ENCODE measurements around the gene CIROP.

The CIROP gene

GRCh38 chr14:23115918-23116317, 11.1 kb upstream of the CIROP start:
- Histone ChIP-seq H3F3A (ENCODE audit: insufficient read depth) (no peaks in the 10 kb centered on the region), H3K9me2 (replicated peaks; ENCODE audit: insufficient read depth, low read length) (no peaks in the 10 kb centered on the region), H3K4me2 (ENCODE audit: low read depth, low read length, poor library complexity, severe bottlenecking) (no peak overlapping the region), H3K4me3 (ENCODE audit: insufficient read depth, low read length, poor library complexity, severe bottlenecking) (no peak overlapping the region), H3K27ac (ENCODE audit: low read depth, low read length) (no peak overlapping the region), H2AFZ (ENCODE audit: low read depth, low read length, severe bottlenecking) (no peak overlapping the region), H3K9me3 (ENCODE audit: insufficient read depth, low read length) (no peaks in the 10 kb centered on the region), H3K79me2 (ENCODE audit: insufficient read depth, low read length) (no peaks in the 10 kb centered on the region), H3K36me3 (ENCODE audit: low read length) (no peaks in the 10 kb centered on the region), H3K9ac (ENCODE audit: low read length) (no peak overlapping the region), H3K27me3 (ENCODE audit: low read length) (no peaks in the 10 kb centered on the region), H4K20me1 (ENCODE audit: low read depth, low read length) (no peaks in the 10 kb centered on the region)
- TF ChIP-seq EZH2phosphoT487 (conservative IDR thresholded peaks at IDR 0.05; ENCODE audit: low read length), result no peak
- TF ChIP-seq, protein P1, sequence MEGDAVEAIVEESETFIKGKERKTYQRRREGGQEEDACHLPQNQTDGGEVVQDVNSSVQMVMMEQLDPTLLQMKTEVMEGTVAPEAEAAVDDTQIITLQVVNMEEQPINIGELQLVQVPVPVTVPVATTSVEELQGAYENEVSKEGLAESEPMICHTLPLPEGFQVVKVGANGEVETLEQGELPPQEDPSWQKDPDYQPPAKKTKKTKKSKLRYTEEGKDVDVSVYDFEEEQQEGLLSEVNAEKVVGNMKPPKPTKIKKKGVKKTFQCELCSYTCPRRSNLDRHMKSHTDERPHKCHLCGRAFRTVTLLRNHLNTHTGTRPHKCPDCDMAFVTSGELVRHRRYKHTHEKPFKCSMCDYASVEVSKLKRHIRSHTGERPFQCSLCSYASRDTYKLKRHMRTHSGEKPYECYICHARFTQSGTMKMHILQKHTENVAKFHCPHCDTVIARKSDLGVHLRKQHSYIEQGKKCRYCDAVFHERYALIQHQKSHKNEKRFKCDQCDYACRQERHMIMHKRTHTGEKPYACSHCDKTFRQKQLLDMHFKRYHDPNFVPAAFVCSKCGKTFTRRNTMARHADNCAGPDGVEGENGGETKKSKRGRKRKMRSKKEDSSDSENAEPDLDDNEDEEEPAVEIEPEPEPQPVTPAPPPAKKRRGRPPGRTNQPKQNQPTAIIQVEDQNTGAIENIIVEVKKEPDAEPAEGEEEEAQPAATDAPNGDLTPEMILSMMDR (IDR thresholded peaks at IDR 0.05; ENCODE audit: insufficient read depth, low read length, poor library complexity, severe bottlenecking), result no peak

DNA sequence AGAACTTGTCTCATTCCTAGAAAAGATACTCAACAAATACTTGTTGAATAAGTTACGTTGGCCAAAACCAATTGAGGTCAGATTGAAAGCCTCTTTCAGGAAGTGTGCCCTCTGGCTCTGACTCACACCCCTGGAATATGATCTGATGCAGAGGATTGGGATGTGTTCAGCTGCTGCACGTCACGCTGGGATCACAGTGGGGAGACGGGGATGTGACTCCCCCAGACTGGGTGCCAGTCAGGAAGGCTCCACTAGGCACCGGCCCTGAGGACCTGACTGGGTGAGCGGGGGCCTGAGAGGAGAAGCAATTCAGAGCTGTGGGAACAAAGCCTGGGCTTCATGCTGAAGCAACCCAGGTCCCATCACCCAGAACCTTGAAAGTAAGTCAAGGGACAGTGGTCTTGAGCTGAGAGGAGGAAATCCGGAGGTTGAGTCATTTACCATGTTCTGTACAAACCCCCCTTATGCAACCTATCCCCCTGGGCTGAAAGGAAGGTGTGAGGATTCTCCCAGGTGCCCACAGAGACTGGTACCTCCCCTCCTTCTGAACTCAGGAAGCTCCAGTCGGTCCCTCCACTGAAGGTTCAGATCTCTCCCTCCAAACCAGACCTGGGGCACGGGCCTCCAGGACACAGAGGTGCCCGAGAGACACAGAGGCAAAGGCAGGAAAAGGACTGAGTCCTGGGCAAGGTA, 10.4 kb upstream of the CIROP start:
- H3F3A ChIP-seq (ENCODE audit: insufficient read depth), result no peaks in the 10 kb centered on the region
- TF ChIP-seq, protein P1 (IDR thresholded peaks at IDR 0.05; ENCODE audit: insufficient read depth, low read length, poor library complexity, severe bottlenecking), result no peak
- TF ChIP-seq EZH2phosphoT487 (conservative IDR thresholded peaks at IDR 0.05; ENCODE audit: low read length), result no peak
- no peak overlapping the region for H2AFZ ChIP-seq (ENCODE audit: low read depth, low read length, severe bottlenecking)
- H3K79me2 ChIP-seq (ENCODE audit: insufficient read depth, low read length), result no peaks in the 10 kb centered on the region
- H3K4me2 ChIP-seq (ENCODE audit: low read depth, low read length, poor library complexity, severe bottlenecking), result no peak overlapping the region
- H3K9me3 ChIP-seq (ENCODE audit: insufficient read depth, low read length), result no peaks in the 10 kb centered on the region
- H3K36me3 ChIP-seq (ENCODE audit: low read length), result no peaks in the 10 kb centered on the region
- no peaks in the 10 kb centered on the region for H3K9me2 ChIP-seq (replicated peaks; ENCODE audit: insufficient read depth, low read length)
- H3K27ac ChIP-seq (ENCODE audit: low read depth, low read length), result no peak overlapping the region
- H3K4me3 ChIP-seq (ENCODE audit: insufficient read depth, low read length, poor library complexity, severe bottlenecking), result no peak overlapping the region
- H4K20me1 ChIP-seq (ENCODE audit: low read depth, low read length), result no peaks in the 10 kb centered on the region
- no peak overlapping the region for H3K9ac ChIP-seq (ENCODE audit: low read length)
- H3K27me3 ChIP-seq (ENCODE audit: low read length), result no peaks in the 10 kb centered on the region

GRCh38 chr14:23114669-23115038, 9.9 kb upstream of the CIROP start:
- Histone ChIP-seq H2AFZ (ENCODE audit: low read depth, low read length, severe bottlenecking) (no peak overlapping the region), H4K20me1 (ENCODE audit: low read depth, low read length) (no peaks in the 10 kb centered on the region), H3K9ac (ENCODE audit: low read length) (no peak overlapping the region), H3K27me3 (ENCODE audit: low read length) (no peaks in the 10 kb centered on the region), H3K9me2 (replicated peaks; ENCODE audit: insufficient read depth, low read length) (no peaks in the 10 kb centered on the region), H3K4me3 (ENCODE audit: insufficient read depth, low read length, poor library complexity, severe bottlenecking) (no peak overlapping the region), H3K79me2 (ENCODE audit: insufficient read depth, low read length) (no peaks in the 10 kb centered on the region), H3K9me3 (ENCODE audit: insufficient read depth, low read length) (no peaks in the 10 kb centered on the region), H3K36me3 (ENCODE audit: low read length) (no peaks in the 10 kb centered on the region), H3K4me2 (ENCODE audit: low read depth, low read length, poor library complexity, severe bottlenecking) (no peak overlapping the region), H3F3A (ENCODE audit: insufficient read depth) (no peaks in the 10 kb centered on the region), H3K27ac (ENCODE audit: low read depth, low read length) (no peak overlapping the region)
- TF ChIP-seq, protein P1 (IDR thresholded peaks at IDR 0.05; ENCODE audit: insufficient read depth, low read length, poor library complexity, severe bottlenecking), result no peak
- no peak for TF ChIP-seq EZH2phosphoT487 (conservative IDR thresholded peaks at IDR 0.05; ENCODE audit: low read length)

All from SU-DHL-6 (cell line).